NB4 (cell line): ENCODE measurements around the gene NME3.

Experiments used
- CTCF ChIP-seq: IDR thresholded peaks from one replicate; pipeline ENCODE4 v1.5.1; 2012; ENCODE audit warnings: low read depth, low read length
- MAX ChIP-seq: IDR thresholded peaks from 2 replicates; pipeline ENCODE4 v1.6.1; 2011; ENCODE audit warnings: low read depth, low read length
- POLR2A ChIP-seq: IDR thresholded peaks from 2 replicates; pipeline ENCODE4 v1.6.1; 2011; ENCODE audit warnings: mild to moderate bottlenecking; ENCODE audit not compliant: insufficient read length; ENCODE audit errors: extremely low read depth

- TF ChIP-seq MAX = no peak
- no peak for TF ChIP-seq CTCF
- TF ChIP-seq POLR2A = no peak
Measured at GRCh38 chr16:1817716-1818115, 46.4 kb upstream of the NME3 start.
